Activated T-cell treated with anti-CD3 and anti-CD28 coated beads for 1 hour (primary cell): ENCODE results near the gene LAMA3.

Experiments used
- DNase-seq: peaks from one replicate; pipeline ENCODE4 v3.0.0-alpha.2; 2020; ENCODE audit warnings: low read depth

LAMA3 gene

DNA sequence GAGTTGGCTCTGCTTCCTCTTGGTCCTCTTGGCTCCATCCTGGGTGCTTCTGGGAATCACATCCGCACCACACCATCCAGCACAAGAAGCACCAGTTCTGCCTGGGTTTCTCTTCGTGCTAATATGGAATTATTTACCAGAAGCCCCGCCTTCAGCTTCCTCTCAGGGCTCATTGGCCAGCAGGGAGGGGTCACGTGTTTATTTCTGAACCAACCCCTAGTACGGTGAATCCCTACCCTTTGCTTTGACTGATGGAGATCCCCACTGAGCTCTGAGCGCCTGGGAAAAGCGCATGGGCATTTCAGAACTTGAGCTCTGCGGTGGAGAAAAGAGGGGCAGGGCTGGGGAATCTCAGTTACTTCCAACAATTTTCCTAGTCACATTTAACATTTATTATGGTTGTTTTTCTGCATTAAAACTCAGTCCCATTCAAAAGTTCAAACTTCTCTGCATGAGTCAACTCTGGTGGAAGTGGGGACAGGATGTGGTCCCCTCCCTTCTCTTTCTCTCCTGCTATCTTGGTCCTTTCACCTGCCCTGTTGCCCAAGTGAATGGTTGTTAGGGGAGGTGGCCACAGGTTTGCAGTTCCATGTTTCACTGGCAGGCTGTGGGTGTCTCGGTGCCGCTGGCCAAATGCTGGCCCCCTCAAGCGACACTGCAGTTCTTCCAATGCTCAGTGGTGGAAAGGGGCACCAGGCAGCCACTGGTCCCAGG, 248.9 kb downstream of the LAMA3 start:
- no peak for DNase-seq

DNA sequence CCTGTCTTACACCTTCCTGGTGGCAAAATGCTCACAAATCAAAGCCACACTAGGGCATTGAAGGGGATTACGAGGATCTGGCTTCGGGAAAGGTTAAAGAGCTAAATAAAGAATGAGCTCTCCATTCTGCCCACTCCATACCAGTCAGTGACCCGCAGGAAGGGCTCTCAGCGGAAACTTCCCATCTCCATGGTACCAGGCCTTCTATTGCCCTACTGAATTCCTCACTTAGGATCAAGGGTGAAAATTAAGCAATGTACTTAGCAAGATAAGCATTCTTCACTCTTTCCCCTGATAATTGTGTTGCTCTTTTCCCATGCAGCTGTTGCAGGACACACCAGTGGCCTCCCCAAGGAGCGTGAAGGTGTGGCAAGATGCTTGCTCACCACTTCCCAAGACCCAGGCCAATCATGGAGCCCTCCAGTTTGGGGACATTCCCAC, 249.7 kb downstream of the LAMA3 start:
- DNase-seq, result no peak

DNA sequence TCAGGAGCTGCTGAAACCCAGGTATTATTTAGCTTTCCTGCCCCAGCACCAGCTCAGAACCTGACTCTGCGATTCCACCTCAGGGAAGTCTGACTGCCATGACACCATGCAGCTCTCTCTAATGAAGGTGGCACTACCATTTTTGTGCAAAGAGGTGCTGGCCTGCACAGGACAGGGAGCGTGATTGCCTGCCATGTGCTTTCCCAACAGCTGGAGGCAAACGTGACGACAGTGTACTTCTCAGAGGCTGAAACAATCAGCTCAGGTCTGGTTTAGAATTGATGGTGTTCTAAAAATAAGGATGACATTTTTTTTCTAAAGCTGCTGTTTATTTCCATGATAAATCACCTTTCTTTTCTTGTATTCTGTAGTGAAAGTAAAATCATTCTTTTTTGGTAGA, 250.1 kb downstream of the LAMA3 start:
- DNase-seq, result no peak

DNA sequence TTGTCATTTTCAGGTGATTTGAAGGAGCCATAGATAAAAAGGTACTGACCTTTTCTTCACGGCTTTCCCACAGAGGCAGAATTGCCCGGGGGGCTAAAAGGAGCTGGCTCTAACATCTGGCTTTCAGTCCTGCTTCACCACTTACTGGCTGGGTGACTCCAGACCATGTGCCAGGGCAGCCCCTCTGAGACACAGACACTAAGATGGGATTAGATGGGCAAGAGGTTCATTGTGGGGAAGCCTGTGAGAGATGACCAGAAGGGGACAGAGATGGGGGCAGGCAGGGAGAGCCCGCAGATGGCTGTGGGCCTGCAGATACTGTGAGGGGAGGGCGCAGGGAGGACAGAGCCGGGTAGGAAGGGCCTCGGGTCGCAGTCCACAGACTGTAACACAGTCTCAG, 250.6 kb downstream of the LAMA3 start:
- no peak for DNase-seq

DNA sequence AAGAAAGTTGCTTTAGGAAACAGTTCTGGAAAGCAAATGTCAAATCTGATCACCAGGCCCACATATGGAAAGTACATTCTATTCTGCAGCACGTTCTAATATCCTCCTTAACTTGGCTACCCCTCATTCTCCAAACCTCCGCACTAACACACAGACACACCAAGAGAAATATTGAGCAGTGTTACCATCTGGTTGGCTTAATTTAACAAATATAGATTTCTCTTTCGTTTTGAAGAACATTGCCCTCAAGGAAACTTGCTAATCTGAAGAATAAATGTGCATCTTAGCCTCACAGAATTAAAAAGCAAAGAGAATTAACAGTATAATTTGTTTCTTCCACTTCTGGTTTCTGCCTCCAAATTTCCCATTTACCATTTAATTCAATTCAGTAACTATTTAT, 252.5 kb downstream of the LAMA3 start:
- DNase-seq, result no peak

DNA sequence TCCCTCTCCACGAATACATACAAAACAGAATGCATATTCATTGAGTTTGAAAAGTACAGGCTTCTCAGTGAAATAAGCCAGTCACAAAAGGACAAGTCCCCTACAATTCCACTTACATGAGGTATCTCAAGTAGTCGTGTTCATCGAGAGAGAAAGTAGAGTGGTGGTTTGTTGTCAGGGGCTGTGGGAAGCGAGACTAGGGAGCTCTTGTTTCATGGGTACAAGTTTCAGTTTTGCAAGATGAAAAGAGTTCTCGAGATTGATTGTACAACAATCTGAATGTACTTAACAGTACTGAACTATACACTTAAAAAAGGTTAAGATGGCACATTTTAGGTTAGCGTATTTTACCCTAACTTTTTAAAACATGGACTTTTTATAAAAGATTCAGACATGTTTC, 253.9 kb downstream of the LAMA3 start:
- DNase-seq, result no peak

DNA sequence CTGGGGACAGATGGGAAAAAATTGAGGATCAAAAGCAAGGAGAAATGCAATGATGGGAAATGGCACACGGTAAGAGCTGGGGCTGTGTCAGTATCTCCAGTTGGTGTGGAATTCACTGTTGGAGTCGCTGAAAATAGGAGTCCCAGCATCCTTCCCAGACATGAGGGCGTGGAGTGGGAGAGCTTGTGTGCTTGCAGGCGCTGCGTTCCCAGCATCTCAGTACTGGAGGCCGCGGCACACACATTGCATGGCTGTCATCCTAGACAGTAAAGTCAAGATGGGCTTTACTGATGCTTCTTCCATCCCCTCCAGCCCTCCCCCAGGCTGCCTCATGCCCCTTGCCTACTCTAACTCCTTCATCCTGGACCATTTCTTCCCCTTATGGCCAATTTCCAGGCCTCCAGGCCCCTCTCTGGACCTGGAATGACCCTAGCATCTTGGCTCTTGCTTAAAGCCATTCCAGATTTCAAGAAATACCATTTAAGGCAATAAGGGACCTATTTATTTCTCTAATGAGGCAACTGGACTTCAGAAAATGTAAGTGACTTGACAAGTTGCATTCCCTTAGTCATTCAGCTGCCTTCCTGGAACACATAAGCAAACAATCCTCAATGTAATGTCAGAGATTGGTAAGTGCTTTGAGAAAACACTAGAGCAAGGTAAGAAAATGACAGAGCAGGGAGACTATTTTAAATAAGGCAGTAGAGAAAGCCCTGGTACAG, 254.8 kb downstream of the LAMA3 start:
- no peak for DNase-seq

DNA sequence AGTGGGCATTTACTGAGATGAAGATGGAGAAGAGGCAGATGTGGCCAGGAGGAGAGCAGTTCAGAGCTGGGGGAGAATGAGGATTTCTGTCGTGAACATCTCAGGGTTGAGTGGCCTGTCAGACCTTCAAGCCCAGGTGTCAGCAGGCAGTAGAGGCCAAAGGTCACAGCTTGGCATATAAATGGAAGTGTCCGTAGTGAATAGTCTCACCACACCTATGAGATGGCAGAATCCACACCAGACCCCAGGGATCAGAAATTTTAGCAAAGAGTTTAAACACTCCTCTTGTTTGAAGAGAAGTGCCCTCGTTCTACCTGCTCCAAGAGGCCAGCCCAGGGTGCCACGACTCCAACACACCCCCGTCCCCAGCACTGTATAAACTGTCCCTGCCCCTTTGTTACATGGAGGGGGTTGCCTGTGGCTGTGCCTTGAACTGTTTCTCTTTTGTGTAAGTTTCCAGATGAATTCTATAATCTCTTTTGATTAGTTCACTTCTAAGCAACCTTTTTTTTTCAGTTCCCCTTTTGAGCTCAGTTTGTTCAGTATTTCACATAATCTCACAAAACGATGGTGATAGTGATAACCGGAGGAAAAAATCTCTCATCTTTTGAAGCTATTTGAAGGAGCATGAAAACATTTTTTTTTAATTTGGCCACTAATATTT, 256.3 kb downstream of the LAMA3 start:
- DNase-seq, result no peak

DNA sequence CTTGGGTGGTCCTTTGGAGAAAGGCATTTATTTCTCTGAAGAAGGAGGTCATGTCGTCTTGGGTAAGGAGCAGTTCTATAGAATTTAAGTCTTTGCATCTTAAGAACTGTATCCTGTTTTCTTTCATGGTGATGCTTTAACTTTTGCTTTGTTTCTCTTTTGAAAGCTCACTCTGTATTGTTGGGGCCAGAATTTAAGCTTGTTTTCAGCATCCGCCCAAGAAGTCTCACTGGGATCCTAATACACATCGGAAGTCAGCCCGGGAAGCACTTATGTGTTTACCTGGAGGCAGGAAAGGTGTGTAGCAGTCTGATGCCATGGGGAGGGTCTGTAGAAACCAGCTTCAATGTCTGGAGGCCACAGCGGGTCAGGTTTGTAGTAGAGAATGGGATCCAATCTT, 260.6 kb downstream of the LAMA3 start:
- no peak for DNase-seq

DNA sequence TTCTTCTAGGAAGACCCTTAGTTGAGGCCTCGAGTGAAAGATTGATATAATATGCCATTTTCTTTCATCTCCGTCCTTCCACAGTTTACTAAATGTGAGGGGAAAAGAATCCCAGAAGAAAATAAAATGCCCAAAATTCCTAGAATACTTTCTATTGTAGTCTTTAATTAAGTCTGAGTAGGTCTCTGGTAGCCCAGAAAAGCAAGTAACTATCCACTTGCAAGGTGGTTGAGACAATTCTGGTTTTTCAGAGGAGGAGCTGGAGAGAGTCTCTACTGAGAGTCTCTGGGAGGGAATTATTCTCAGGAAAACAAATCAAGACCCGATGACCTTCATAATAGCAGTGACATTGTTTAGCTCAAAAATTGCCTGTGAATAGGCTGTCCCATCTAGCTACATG, 261.4 kb downstream of the LAMA3 start:
- DNase-seq, result no peak

DNA sequence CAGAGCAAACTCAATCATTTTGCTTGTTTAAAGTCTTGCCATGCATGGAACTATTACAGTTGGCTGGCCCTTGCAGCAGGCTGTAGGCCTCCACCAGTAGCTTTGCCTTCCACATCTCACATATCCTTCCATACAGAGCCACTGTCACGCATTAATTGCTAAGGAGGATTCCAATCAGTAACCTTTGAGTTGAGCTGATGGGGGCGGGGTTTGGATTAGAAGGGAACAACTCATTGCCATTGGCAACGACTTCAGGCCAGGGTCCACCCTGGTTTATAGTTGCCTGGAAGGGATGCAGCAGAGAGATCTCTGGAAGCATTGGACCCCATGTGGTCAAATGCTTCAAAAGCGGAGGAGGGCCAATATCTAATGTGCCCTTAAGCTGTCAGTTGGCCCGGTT, 262.0 kb downstream of the LAMA3 start:
- DNase-seq, result no peak

DNA sequence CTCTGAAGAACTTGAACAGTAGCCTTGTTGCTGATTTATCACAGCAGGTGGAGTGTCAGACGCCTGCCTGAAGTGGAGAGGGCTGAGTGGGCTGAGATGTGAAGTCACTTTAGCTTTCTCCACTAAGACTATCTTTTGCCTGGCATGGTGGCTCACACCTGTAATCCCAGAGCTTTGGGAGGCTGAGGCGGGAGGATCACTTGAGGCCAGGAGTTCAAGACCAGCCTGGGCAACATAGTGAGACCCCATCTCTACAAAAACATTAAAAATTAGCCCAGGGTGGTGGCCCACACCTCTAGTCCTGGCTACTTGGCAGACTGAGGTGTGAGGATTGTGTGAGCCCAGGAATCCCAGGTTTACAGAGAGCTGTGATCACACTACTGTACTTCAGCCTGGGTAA, 264.7 kb downstream of the LAMA3 start:
- DNase-seq, result no peak

DNA sequence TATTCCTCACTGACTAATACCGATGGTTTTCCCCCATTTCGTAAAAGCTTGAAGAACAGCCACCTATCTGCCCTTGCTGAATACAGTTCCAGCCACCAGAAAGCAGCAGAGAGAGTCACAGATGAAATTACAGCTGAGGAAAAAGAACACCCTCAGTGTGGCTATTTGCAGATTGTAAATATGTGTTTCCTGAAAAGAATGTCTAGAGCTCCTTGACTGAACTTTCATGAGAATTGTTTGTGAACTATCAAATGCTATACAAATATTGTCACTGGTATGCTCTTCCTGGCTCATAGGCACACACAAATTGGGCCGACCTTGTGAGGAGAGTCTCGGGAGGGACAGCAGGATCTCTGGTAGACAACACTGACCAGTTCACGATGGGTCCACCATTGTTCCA, 267.2 kb downstream of the LAMA3 start:
- no peak for DNase-seq

DNA sequence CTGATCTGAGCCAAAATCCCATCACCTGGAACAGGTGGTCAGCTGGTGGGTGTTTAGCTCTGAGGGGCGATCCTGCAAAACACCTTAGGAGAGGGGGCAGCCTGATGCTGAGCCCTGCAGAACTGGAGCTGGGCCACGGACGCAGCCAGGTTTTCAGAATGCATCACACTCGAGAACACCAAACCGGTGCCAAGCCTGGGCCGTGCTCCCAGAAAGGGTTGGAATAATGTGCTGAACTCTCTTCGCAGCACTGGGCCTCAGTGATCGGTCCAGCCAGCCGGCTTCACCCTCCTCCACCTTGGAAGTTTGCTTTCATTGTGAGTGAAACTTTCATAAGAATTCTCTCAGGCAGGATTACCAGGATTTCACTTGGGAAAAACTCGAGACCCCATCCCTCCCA, 268.8 kb downstream of the LAMA3 start:
- DNase-seq, result no peak

DNA sequence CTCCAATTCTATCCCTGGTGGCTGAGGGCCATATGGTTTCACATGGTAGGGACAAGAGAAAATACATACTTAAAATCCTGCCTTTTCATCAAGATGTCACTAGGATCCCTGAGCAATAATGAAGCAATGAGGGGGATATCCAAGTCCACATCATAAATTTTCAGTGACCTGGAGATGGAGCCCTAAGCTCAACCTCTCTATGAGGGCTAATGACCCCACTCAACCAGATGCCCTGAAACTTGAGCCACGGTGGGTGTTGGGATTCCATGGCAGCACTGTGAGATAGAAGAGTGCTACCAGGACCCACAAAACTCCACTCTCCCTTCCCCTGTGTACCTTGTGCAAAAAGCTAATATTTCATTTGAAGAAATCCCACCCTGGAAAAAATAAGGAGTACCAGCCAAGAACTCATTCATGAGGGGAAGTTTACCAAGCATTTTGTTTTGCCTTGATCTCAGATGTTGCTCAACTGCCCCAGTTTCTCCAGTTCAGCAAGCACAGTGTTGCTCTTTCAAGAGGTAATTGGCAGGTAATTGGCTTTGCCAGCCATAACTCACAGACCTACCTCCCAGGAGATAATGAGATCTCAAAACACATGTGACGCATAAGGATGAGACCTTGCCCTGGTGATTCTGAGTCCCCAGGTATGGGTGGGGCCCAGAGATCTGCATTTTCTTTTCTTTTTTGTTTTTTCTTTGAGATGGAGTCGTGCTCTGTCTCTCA, 274.4 kb downstream of the LAMA3 start:
- no peak for DNase-seq

DNA sequence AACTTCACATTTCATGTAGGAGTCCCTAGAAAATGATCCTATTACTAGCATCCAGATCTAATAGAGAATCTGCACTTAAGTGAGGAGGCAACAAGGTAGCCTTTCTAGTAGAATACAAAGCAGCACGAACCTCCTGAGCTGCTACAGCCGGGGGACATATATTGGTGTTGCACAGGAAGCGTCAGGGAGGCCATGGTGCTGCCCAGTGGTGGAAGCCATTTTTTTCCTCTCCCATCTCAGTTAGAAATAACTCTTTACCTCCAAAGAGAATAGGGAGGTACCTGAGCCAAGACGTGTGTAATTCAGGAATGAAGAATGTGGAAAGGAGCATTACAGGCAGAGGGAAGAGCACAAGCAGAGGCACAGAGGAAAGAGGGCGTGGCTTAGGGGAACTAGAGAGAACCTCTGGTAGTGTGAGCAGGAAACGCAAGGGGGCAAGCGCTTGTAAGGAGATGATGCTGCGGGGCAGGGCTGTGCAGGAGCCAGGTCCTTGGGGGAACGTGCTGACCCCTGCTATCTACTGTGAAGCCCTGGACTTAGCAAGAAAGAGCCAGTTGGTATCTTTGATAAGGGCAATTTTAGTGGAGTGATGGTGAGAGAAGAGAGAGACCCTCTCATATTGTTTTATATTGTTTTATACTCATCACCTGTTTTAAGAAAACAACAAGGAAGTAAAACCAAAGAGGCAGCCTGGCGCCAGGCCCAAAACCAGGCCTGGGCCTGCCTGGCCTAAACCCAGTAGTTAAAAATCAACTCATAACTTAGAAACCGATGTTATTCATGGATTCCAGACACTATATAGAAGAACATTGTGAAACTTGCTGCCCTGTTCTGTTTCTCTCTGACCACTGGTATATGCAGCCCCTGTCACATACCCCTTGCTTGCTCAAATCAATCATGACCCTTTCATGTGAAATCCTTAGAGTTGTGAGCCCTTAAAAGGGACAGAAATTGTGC, 275.3 kb downstream of the LAMA3 start:
- peak; percentile 26 for DNase-seq

DNA sequence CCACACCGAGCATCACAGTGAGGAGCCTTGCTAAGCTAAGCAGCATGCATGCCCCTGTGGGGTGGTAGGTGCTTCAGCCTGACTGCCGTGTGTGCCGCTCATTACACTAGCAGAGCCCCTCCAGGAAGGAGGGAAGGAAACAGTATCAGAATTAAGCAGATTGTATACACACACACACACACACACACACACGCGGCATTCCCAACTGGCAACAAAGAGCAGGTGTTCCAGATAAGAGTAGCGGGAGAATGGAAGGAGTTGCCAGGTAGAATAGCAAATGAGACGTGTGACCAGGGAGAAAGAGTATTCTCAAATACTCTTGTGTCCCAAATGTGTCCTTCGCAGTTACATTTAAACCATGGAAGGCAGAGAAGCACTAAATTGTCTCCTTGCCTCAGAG, 277.7 kb downstream of the LAMA3 start:
- no peak for DNase-seq

DNA sequence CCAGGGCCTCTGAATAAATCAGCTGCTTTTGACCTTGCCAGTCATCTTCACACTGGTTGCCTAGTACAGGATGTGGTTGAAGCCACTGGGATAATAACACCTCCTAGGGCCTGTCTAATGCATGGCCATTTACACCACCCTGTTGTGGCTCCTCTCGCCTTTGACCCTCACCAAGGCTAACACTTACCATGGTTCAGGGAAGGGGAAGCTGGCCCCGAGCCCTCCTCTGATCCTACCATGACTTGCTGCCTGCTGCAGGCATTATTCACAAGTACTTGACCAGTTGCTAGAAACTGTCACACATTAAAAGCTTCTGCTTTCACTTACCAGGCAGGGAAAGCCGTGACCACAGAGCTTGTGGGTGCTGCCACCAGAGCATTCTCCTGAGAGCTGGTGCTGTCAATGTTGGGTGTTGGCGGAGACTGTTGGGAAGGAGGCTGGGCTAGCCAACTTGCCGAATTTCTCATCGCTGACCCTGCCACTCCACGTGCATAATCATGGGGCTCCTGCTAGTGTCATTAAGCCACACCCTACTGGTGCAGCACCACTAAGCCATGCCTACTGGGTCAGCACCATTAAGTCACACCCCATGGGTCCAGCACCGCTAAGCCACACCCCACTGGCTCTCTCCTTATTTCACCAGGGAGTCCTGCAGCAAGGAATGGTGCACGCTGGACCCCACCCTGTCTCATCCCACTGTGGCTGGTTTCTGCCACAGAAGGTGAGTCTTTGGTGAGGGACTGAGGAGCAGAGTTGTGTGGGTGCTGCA, 278.3 kb downstream of the LAMA3 start:
- DNase-seq, result no peak

DNA sequence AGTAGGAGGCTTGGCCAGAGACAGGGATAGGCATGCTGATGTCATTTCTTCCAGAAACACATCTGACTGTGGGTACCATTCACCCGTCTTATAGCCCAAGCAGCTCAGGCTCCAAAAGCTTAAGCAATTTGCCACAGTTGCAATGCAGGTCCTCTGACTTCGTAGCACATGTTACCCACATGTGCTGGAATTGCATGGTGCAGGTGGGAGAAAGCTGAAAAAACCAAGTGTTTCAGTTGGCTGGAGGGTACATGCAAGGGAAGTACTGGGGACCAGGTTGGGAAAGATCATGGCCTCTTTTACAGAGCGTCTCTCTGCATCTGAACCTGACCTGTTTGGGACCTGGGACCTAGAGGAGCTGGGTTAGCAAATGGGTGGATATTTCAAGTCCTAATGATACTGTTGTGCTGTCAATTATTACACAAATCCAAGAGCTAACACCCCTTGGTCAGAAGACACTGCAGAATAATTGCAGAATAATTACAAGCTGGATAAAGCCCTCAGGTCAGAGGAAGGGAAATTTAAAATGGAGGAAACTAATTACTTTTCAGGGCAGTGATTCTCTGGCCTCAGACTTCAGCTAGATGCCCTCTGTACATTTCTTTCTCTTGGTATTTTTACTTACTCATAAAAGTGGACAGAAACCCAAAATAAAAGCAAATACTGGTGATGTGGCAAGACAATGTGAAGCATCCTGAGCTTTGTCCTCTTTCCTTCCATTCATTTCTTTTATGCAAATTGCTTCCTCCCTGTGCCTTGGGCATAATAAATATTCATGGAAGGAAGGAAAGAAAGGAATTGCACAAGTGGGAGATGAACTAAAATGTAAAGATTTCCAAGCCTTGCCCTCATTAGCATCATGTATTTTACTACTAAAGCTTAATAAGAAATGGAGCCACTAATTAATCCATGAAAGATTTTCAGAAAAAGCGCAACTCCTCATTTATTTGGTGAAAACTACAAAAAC, 279.7 kb downstream of the LAMA3 start:
- no peak for DNase-seq

DNA sequence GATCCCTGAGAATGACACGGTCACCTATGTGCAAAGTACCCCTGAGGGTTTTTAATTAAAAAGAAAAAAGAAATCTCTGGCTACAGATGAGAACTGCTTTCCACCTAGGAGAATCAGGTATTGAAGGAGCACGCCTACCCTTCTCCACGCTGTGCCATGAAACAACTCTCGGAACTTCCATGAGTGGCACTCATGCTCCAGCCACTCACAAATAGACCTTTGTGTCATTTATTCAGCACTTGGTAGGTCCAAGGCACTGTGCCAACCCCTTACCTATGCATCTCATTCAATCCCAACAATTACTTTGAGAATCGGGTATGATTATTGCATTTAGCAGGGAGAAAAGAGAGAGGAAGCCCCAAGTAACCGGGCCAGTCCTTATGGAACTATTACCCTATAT, 280.4 kb downstream of the LAMA3 start:
- DNase-seq, result no peak
